Loucy (cell line): ENCODE measurements around the gene REC114.

Source experiments
- H2AFZ ChIP-seq: fragments of 200-600 bp; sonication (generic); 2 replicates; pipeline ENCODE4 v1.6.0; 2016; ENCODE audit warnings: antibody characterized with exemption, mild to moderate bottlenecking, low read length, moderate library complexity
- H3F3A ChIP-seq: fragments of 200-600 bp; 2 replicates; pipeline ENCODE4 v1.6.0; 2016; ENCODE audit warnings: antibody characterized with exemption, low read depth, mild to moderate bottlenecking
- H3K27me3 ChIP-seq: fragments of 200-600 bp; sonication (generic); 2 replicates; pipeline ENCODE4 v1.6.1; 2014; ENCODE audit warnings: low read length, mild to moderate bottlenecking; ENCODE audit not compliant: insufficient read depth, poor library complexity, severe bottlenecking
- H3K36me3 ChIP-seq: fragments of 200-600 bp; sonication (generic); 2 replicates; pipeline ENCODE4 v1.6.1; 2016; ENCODE audit warnings: low read length; ENCODE audit not compliant: insufficient read depth
- H3K4me1 ChIP-seq: fragments of 200-600 bp; sonication (generic); 2 replicates; pipeline ENCODE4 v1.5.1; 2014; ENCODE audit warnings: low read length, mild to moderate bottlenecking; ENCODE audit not compliant: insufficient read depth, poor library complexity, severe bottlenecking
- H3K4me2 ChIP-seq: fragments of 200-600 bp; sonication (generic); 2 replicates; pipeline ENCODE4 v1.6.0; 2014; ENCODE audit warnings: antibody characterized with exemption, low read length, low read depth, mild to moderate bottlenecking; ENCODE audit not compliant: poor library complexity, severe bottlenecking
- H3K4me3 ChIP-seq: fragments of 200-600 bp; sonication (generic); 2 replicates; pipeline ENCODE4 v1.5.1; 2014; ENCODE audit warnings: low read length, mild to moderate bottlenecking, mixed read lengths; ENCODE audit not compliant: poor library complexity, severe bottlenecking
- H3K79me2 ChIP-seq: fragments of 200-600 bp; sonication (generic); 2 replicates; pipeline ENCODE4 v1.6.1; 2014; ENCODE audit warnings: low read length; ENCODE audit not compliant: insufficient read depth
- H3K9ac ChIP-seq: fragments of 200-600 bp; sonication (generic); 2 replicates; pipeline ENCODE4 v1.6.0; 2014; ENCODE audit warnings: mild to moderate bottlenecking, low read depth, low read length, moderate library complexity; ENCODE audit not compliant: poor library complexity, severe bottlenecking
- H3K9me2 ChIP-seq: fragments of 200-600 bp; sonication (generic); replicated peaks from 2 replicates; pipeline ENCODE4 v1.6.1; 2016; ENCODE audit warnings: low read depth, low read length, mixed read lengths
- H3K9me3 ChIP-seq: fragments of 200-600 bp; sonication (generic); 2 replicates; pipeline ENCODE4 v1.6.1; 2014; ENCODE audit warnings: mild to moderate bottlenecking, antibody characterized with exemption, low read length, low read depth; ENCODE audit not compliant: insufficient read depth
- H4K20me1 ChIP-seq: fragments of 200-600 bp; sonication (generic); 2 replicates; pipeline ENCODE4 v1.6.0; 2014; ENCODE audit warnings: antibody characterized with exemption, low read length, mild to moderate bottlenecking; ENCODE audit not compliant: insufficient read depth, poor library complexity, severe bottlenecking
- CTCF ChIP-seq: fragments of 200-600 bp; sonication (generic); conservative IDR thresholded peaks from 2 replicates; pipeline ENCODE4 v1.5.1; 2014; ENCODE audit warnings: mild to moderate bottlenecking, antibody characterized with exemption, low read length
- EZH2phosphoT487 ChIP-seq: fragments of 200-600 bp; IDR thresholded peaks from 2 replicates; pipeline ENCODE4 v1.6.1; 2018; ENCODE audit warnings: antibody characterized with exemption, mild to moderate bottlenecking, moderate library complexity, borderline replicate concordance

Gene REC114

GRCh38 chr15:73530649-73531048 lies 87.7 kb downstream of the REC114 start:
- Histone ChIP-seq H3K36me3 (no peaks in the 10 kb centered on the region), H3K4me2 (no peak overlapping the region), H3K4me3 (no peak overlapping the region), H3F3A (no peaks in the 10 kb centered on the region), H3K79me2 (no peaks in the 10 kb centered on the region), H4K20me1 (no peaks in the 10 kb centered on the region), H3K27me3 (no peaks in the 10 kb centered on the region), H3K9me2 (no peaks in the 10 kb centered on the region), H2AFZ (no peak overlapping the region), H3K4me1 (no peaks in the 10 kb centered on the region), H3K9ac (no peak overlapping the region), H3K9me3 (no peaks in the 10 kb centered on the region)
- no peak for TF ChIP-seq CTCF
- no peak for TF ChIP-seq EZH2phosphoT487

GRCh38 chr15:73538123-73538522 lies 95.2 kb downstream of the REC114 start:
- H3K36me3 ChIP-seq = no peaks in the 10 kb centered on the region
- H3K4me2 ChIP-seq = no peak overlapping the region
- no peak overlapping the region for H3K9ac ChIP-seq
- H4K20me1 ChIP-seq = no peaks in the 10 kb centered on the region
- no peak overlapping the region for H2AFZ ChIP-seq
- H3K9me2 ChIP-seq = no peaks in the 10 kb centered on the region
- no peaks in the 10 kb centered on the region for H3K9me3 ChIP-seq
- H3K79me2 ChIP-seq = no peaks in the 10 kb centered on the region
- H3K27me3 ChIP-seq = no peaks in the 10 kb centered on the region
- H3F3A ChIP-seq = no peaks in the 10 kb centered on the region
- no peaks in the 10 kb centered on the region for H3K4me1 ChIP-seq
- TF ChIP-seq CTCF (no peak), EZH2phosphoT487 (no peak)
- no peak overlapping the region for H3K4me3 ChIP-seq

- Histone ChIP-seq H3K9me3 (no peaks in the 10 kb centered on the region), H3K9ac (no peak overlapping the region), H3K9me2 (no peaks in the 10 kb centered on the region), H3K79me2 (no peaks in the 10 kb centered on the region), H4K20me1 (no peaks in the 10 kb centered on the region), H2AFZ (no peak overlapping the region), H3K36me3 (no peaks in the 10 kb centered on the region), H3K4me3 (no peak overlapping the region), H3K4me2 (no peak overlapping the region), H3K27me3 (no peaks in the 10 kb centered on the region), H3F3A (no peaks in the 10 kb centered on the region), H3K4me1 (no peaks in the 10 kb centered on the region)
- TF ChIP-seq EZH2phosphoT487 (no peak), CTCF (no peak)
Measured at GRCh38 chr15:73538563-73539211, 95.7 kb downstream of the REC114 start.
